Hepatocyte (in vitro differentiated cells): ENCODE measurements around the gene ARHGAP10. TPM values are rescaled to one million over a fixed set of nuclear protein-coding genes. Genes with fewer than 3 reads are reported as not detected.

Source experiments
- DNase-seq: peaks from one replicate; pipeline ENCODE4 v3.0.0-alpha.2; 2016; ENCODE audit warnings: low spot score
- H2AFZ ChIP-seq: fragments of 200-600 bp; sonication (generic); 2 replicates; pipeline ENCODE4 v1.6.0; 2016; ENCODE audit warnings: antibody characterized with exemption, mild to moderate bottlenecking
- H3K27ac ChIP-seq: fragments of 200-600 bp; sonication (generic); 2 replicates; pipeline ENCODE4 v1.5.1; 2016; ENCODE audit warnings: mild to moderate bottlenecking
- H3K27me3 ChIP-seq: fragments of 200-600 bp; sonication (generic); 2 replicates; pipeline ENCODE4 v1.6.1; 2016
- H3K36me3 ChIP-seq: fragments of 200-600 bp; sonication (generic); replicated peaks from 2 replicates; pipeline ENCODE4 v1.5.1; 2016; ENCODE audit warnings: low read depth; ENCODE audit not compliant: insufficient read depth
- H3K4me1 ChIP-seq: fragments of 200-600 bp; sonication (generic); 2 replicates; pipeline ENCODE4 v1.5.1; 2016; ENCODE audit warnings: mild to moderate bottlenecking, moderate library complexity; ENCODE audit not compliant: insufficient read depth
- H3K4me2 ChIP-seq: fragments of 200-600 bp; sonication (generic); 2 replicates; pipeline ENCODE4 v1.6.0; 2016
- H3K4me3 ChIP-seq: fragments of 200-600 bp; sonication (generic); 2 replicates; pipeline ENCODE4 v1.5.1; 2016; ENCODE audit warnings: mild to moderate bottlenecking
- H3K79me2 ChIP-seq: fragments of 200-600 bp; sonication (generic); 2 replicates; pipeline ENCODE4 v1.6.0; 2017; ENCODE audit warnings: mild to moderate bottlenecking
- H3K9me2 ChIP-seq: fragments of 200-600 bp; sonication (generic); replicated peaks from 2 replicates; pipeline ENCODE4 v1.6.0; 2017; ENCODE audit warnings: mild to moderate bottlenecking; ENCODE audit not compliant: insufficient read depth
- H3K9me3 ChIP-seq: fragments of 200-600 bp; sonication (generic); 2 replicates; pipeline ENCODE4 v1.5.1; 2016; ENCODE audit warnings: low read depth, mild to moderate bottlenecking
- H4K20me1 ChIP-seq: fragments of 200-600 bp; sonication (generic); 2 replicates; pipeline ENCODE4 v1.6.0; 2016; ENCODE audit warnings: mild to moderate bottlenecking; ENCODE audit not compliant: insufficient read depth, poor library complexity, severe bottlenecking
- EZH2 ChIP-seq: fragments of 200-600 bp; sonication (generic); IDR thresholded peaks from 2 replicates; pipeline ENCODE4 v1.6.1; 2016; ENCODE audit warnings: antibody characterized with exemption, mild to moderate bottlenecking, borderline replicate concordance
- EZH2phosphoT487 ChIP-seq: fragments of 200-600 bp; sonication (generic); IDR thresholded peaks from one replicate; pipeline ENCODE4 v1.6.1; 2018; ENCODE audit warnings: antibody characterized with exemption, mild to moderate bottlenecking, low read depth, moderate library complexity; ENCODE audit not compliant: unreplicated experiment, severe bottlenecking
- WGBS: methylation state at CpG from one replicate; pipeline ENCODE4 v1.1.6; 2016; ENCODE audit warnings: low lambda C conversion rate; ENCODE audit errors: missing lambda C conversion rate; 5-methylcytosine and 5-hydroxymethylcytosine counted together
- polyA plus RNA-seq: library from polyadenylated mRNA; unstranded; fragments of >200 nt; fragmentation: Nextera tagmentation; extraction: Ambion mirVana; gene quantifications from 2 replicates; pipeline ENCODE4 v1.2.1, GENCODE V29; 2016
- total RNA-seq: library from RNA; depleted of rRNA; stranded (reverse); fragments of >200 nt; gene quantifications from 2 replicates; pipeline ENCODE4 v1.2.3, GENCODE V29; 2014
- TF ChIP-seq, protein P1 (sequence below): fragments of 200-600 bp; sonication (generic); IDR thresholded peaks from 2 replicates; pipeline ENCODE4 v1.5.1; 2016; ENCODE audit warnings: antibody characterized with exemption, mild to moderate bottlenecking; ENCODE audit not compliant: poor library complexity

ARHGAP10 gene
- total and polyA plus RNA-seq, 2 experiments from 2014 or later = 16.8 to 23.4 TPM

GRCh38 chr4:147913137-147913536 is 181.2 kb downstream of the ARHGAP10 start:
- TF ChIP-seq EZH2 = no peak
- TF ChIP-seq EZH2phosphoT487 = no peak
- TF ChIP-seq, protein P1, sequence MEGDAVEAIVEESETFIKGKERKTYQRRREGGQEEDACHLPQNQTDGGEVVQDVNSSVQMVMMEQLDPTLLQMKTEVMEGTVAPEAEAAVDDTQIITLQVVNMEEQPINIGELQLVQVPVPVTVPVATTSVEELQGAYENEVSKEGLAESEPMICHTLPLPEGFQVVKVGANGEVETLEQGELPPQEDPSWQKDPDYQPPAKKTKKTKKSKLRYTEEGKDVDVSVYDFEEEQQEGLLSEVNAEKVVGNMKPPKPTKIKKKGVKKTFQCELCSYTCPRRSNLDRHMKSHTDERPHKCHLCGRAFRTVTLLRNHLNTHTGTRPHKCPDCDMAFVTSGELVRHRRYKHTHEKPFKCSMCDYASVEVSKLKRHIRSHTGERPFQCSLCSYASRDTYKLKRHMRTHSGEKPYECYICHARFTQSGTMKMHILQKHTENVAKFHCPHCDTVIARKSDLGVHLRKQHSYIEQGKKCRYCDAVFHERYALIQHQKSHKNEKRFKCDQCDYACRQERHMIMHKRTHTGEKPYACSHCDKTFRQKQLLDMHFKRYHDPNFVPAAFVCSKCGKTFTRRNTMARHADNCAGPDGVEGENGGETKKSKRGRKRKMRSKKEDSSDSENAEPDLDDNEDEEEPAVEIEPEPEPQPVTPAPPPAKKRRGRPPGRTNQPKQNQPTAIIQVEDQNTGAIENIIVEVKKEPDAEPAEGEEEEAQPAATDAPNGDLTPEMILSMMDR = no peak
- Histone ChIP-seq H2AFZ (no peak overlapping the region), H3K9me2 (no peaks in the 10 kb centered on the region), H3K4me3 (no peak overlapping the region), H3K4me1 (no peaks in the 10 kb centered on the region), H3K4me2 (no peak overlapping the region), H3K79me2 (no peaks in the 10 kb centered on the region), H3K9me3 (no peaks in the 10 kb centered on the region), H3K27me3 (no peaks in the 10 kb centered on the region), H4K20me1 (no peaks in the 10 kb centered on the region), H3K36me3 (no peaks in the 10 kb centered on the region), H3K27ac (no peak overlapping the region)
- no peak for DNase-seq
- WGBS = 91% methylated on average over 2 of the region's 2 CpGs

DNA sequence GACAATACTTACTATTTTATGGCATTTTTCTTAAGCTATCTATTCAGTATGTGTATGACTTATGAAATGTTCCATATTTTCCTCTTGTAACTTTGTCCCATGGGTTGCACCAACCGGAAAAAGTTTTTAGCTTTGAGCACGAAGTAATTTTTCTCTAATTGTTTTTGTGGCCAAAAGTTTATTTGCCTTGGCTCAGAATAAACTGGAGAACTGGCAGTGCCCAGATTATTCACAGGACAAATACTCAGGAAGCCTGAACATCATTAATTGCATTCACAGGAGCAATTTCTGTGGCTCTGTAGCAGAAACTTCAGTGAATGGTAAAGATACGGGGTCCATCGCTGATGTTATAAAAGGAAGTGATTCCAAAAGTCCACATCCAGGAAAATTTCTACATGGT is 184.5 kb downstream of the ARHGAP10 start:
- H3K79me2 ChIP-seq = no peaks in the 10 kb centered on the region
- WGBS = 96% methylated on average over 4 of the region's 4 CpGs
- TF ChIP-seq EZH2phosphoT487 (no peak), EZH2 (no peak)
- TF ChIP-seq, protein P1 = no peak

DNA sequence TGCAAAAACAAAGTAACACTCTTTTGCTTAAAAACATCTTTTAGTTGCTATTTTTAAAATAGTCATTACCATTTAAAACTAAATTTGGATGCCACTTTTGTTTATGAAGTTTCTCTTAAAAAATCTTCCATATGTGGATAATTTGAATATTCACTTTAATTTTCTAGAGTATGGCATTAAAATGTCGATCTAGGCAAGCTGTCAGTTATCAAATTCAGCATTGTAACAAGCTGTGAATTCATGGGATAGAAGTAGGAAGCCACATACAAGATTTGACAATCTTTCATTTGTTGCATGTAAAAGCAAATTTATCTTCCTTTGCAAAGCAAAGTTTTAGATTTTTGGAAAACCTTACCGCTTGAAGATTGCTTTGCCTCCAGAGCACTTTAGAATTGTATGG is 191.5 kb downstream of the ARHGAP10 start:
- no peaks in the 10 kb centered on the region for H3K27me3 ChIP-seq
- no peaks in the 10 kb centered on the region for H3K9me2 ChIP-seq
- H4K20me1 ChIP-seq = no peaks in the 10 kb centered on the region
- no peak overlapping the region for H3K27ac ChIP-seq
- 95% methylated on average over 2 of the region's 2 CpGs for WGBS
- DNase-seq = no peak
- no peaks in the 10 kb centered on the region for H3K9me3 ChIP-seq
- no peaks in the 10 kb centered on the region for H3K79me2 ChIP-seq
- H3K4me1 ChIP-seq = peaks cover 8% of the 10 kb centered on the region
- H2AFZ ChIP-seq = no peak overlapping the region
- TF ChIP-seq, protein P1 = no peak
- TF ChIP-seq EZH2phosphoT487 = no peak
- TF ChIP-seq EZH2 = no peak
- no peak overlapping the region for H3K4me2 ChIP-seq
- no peaks in the 10 kb centered on the region for H3K36me3 ChIP-seq
- no peak overlapping the region for H3K4me3 ChIP-seq

More for the DNA sequence above, 184.5 kb downstream of the ARHGAP10 start:
- Histone ChIP-seq H3K27ac (no peak overlapping the region), H3K9me3 (no peaks in the 10 kb centered on the region), H3K4me3 (no peak overlapping the region), H4K20me1 (no peaks in the 10 kb centered on the region), H3K9me2 (no peaks in the 10 kb centered on the region), H3K36me3 (no peaks in the 10 kb centered on the region), H3K4me1 (no peaks in the 10 kb centered on the region), H3K4me2 (no peak overlapping the region), H3K27me3 (no peaks in the 10 kb centered on the region), H2AFZ (no peak overlapping the region)
- DNase-seq = no peak

DNA sequence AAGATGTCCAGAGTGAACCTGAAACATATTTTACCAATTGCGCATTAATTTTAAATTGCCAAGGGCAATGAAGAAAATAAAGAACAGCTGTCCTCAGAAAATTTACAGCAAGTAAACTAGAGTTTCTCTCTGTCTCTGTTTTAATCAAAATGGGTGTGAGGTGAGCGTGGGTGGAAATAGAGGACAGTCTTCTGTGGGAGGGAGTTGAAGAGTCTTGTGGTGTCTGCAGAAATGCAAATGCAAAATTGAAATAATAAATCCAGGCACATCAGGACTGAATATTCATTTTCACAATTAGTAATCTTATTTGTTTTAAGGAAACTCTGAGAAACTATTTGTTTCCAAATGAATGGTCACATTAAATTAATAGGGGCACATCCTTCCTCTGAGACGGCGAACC is 192.0 kb downstream of the ARHGAP10 start:
- no peak overlapping the region for H3K4me3 ChIP-seq
- TF ChIP-seq EZH2 (no peak), EZH2phosphoT487 (no peak)
- TF ChIP-seq, protein P1 = no peak
- WGBS = 96% methylated on average over 4 of the region's 4 CpGs
- no peaks in the 10 kb centered on the region for H3K36me3 ChIP-seq
- H2AFZ ChIP-seq = no peak overlapping the region
- H3K9me3 ChIP-seq = no peaks in the 10 kb centered on the region
- no peak overlapping the region for H3K27ac ChIP-seq
- H3K4me1 ChIP-seq = peaks cover 10% of the 10 kb centered on the region
- H3K27me3 ChIP-seq = no peaks in the 10 kb centered on the region
- no peaks in the 10 kb centered on the region for H4K20me1 ChIP-seq
- DNase-seq = no peak
- no peaks in the 10 kb centered on the region for H3K79me2 ChIP-seq
- H3K9me2 ChIP-seq = no peaks in the 10 kb centered on the region
- H3K4me2 ChIP-seq = no peak overlapping the region
